Measurements from ENCODE around the gene RFX2.

Gene RFX2

GRCh38 chr19:6092329-6093286, 17.7 kb downstream of the RFX2 start:
- ATAC-seq = peak; percentile 33
- TF ChIP-seq ESRRG (CRISPR knock-in tag; IDR thresholded peaks at IDR 0.05) = no peak
- no peak for TF ChIP-seq ZNF8 (CRISPR knock-in tag; IDR thresholded peaks at IDR 0.05)
- no peak for TF ChIP-seq PPARA (CRISPR knock-in tag; IDR thresholded peaks at IDR 0.05; ENCODE audit: borderline replicate concordance)
- TF ChIP-seq TOX (CRISPR knock-in tag; IDR thresholded peaks at IDR 0.05; ENCODE audit: borderline replicate concordance) = no peak
- no peak for TF ChIP-seq ZNF565 (CRISPR knock-in tag; conservative IDR thresholded peaks at IDR 0.05; ENCODE audit: low read depth)
- no peak for TF ChIP-seq ARNTL (CRISPR knock-in tag; IDR thresholded peaks at IDR 0.05; ENCODE audit: borderline replicate concordance, low read depth)
- no peak for TF ChIP-seq RARB (CRISPR knock-in tag; IDR thresholded peaks at IDR 0.05)
- no peak for TF ChIP-seq ZC3H10 (CRISPR knock-in tag; IDR thresholded peaks at IDR 0.05)
- no peak for TF ChIP-seq ZNF70 (CRISPR knock-in tag; IDR thresholded peaks at IDR 0.05)
- TF ChIP-seq SNAI2 (CRISPR knock-in tag; IDR thresholded peaks at IDR 0.05) = no peak
- no peak for TF ChIP-seq POU6F1 (CRISPR knock-in tag; IDR thresholded peaks at IDR 0.05; ENCODE audit: borderline replicate concordance, low read depth)
- no peak for TF ChIP-seq ZFP30 (CRISPR knock-in tag; IDR thresholded peaks at IDR 0.05)
- TF ChIP-seq ISL1 (CRISPR knock-in tag; IDR thresholded peaks at IDR 0.05) = no peak
- no peak for TF ChIP-seq OSR1 (CRISPR knock-in tag; IDR thresholded peaks at IDR 0.05)
- TF ChIP-seq, protein P1, sequence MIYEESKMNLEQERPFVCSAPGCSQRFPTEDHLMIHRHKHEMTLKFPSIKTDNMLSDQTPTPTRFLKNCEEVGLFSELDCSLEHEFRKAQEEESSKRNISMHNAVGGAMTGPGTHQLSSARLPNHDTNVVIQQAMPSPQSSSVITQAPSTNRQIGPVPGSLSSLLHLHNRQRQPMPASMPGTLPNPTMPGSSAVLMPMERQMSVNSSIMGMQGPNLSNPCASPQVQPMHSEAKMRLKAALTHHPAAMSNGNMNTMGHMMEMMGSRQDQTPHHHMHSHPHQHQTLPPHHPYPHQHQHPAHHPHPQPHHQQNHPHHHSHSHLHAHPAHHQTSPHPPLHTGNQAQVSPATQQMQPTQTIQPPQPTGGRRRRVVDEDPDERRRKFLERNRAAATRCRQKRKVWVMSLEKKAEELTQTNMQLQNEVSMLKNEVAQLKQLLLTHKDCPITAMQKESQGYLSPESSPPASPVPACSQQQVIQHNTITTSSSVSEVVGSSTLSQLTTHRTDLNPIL (CRISPR knock-in tag; IDR thresholded peaks at IDR 0.05; ENCODE audit: low read depth) = no peak
- no peak for TF ChIP-seq CSDC2 (CRISPR knock-in tag; IDR thresholded peaks at IDR 0.05)
- TF ChIP-seq PATZ1 (CRISPR knock-in tag; IDR thresholded peaks at IDR 0.05; ENCODE audit: borderline replicate concordance) = no peak
- TF ChIP-seq, protein P2, sequence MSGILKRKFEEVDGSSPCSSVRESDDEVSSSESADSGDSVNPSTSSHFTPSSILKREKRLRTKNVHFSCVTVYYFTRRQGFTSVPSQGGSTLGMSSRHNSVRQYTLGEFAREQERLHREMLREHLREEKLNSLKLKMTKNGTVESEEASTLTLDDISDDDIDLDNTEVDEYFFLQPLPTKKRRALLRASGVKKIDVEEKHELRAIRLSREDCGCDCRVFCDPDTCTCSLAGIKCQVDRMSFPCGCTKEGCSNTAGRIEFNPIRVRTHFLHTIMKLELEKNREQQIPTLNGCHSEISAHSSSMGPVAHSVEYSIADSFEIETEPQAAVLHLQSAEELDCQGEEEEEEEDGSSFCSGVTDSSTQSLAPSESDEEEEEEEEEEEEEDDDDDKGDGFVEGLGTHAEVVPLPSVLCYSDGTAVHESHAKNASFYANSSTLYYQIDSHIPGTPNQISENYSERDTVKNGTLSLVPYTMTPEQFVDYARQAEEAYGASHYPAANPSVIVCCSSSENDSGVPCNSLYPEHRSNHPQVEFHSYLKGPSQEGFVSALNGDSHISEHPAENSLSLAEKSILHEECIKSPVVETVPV (CRISPR knock-in tag; IDR thresholded peaks at IDR 0.05) = no peak

DNA sequence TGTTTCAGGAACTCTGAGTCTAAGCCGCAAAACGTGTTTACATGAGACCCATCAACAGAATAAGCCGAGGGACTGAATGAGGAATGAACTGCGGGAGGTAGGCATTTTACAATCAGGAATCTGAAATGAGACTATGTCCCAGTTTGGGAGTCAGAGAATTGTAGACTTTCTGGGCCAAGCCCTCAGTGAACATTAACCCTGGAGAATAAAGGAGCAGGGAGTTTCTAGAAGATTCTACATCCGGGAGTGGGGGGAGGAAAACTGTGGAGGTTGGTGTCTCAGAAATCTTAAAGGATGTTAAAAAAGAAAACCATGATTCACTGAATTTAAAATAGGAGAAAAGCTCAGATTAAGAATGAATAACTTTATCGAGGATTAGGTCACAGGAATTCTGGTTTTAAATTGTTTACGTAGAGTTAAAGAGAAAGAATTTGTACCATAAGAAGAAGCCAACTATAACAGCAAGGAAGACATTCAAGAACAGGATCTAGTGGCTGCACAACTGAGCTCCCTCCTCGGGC, 18.5 kb downstream of the RFX2 start:
- ATAC-seq = no peak
- TF ChIP-seq PPARA (CRISPR knock-in tag; IDR thresholded peaks at IDR 0.05; ENCODE audit: borderline replicate concordance) (no peak), ZFP3 (CRISPR knock-in tag; IDR thresholded peaks at IDR 0.05) (no peak), ESRRG (CRISPR knock-in tag; IDR thresholded peaks at IDR 0.05) (no peak), ZFP30 (CRISPR knock-in tag; IDR thresholded peaks at IDR 0.05) (no peak), ARNTL (CRISPR knock-in tag; IDR thresholded peaks at IDR 0.05; ENCODE audit: borderline replicate concordance, low read depth) (no peak), POU6F1 (CRISPR knock-in tag; IDR thresholded peaks at IDR 0.05; ENCODE audit: borderline replicate concordance, low read depth) (no peak), ISL1 (CRISPR knock-in tag; IDR thresholded peaks at IDR 0.05) (no peak), ZC3H10 (CRISPR knock-in tag; IDR thresholded peaks at IDR 0.05) (no peak), TSHZ2 (CRISPR knock-in tag; IDR thresholded peaks at IDR 0.05) (no peak), SNAI2 (CRISPR knock-in tag; IDR thresholded peaks at IDR 0.05) (no peak), GLIS3 (CRISPR knock-in tag; IDR thresholded peaks at IDR 0.05) (no peak), TCF4 (CRISPR knock-in tag; IDR thresholded peaks at IDR 0.05; ENCODE audit: borderline replicate concordance) (no peak), OSR1 (CRISPR knock-in tag; IDR thresholded peaks at IDR 0.05) (no peak), ZNF565 (CRISPR knock-in tag; conservative IDR thresholded peaks at IDR 0.05; ENCODE audit: low read depth) (no peak), TOX (CRISPR knock-in tag; IDR thresholded peaks at IDR 0.05; ENCODE audit: borderline replicate concordance) (no peak), BACH2 (CRISPR knock-in tag; IDR thresholded peaks at IDR 0.05; ENCODE audit: borderline replicate concordance) (no peak)
- TF ChIP-seq, protein P1 (CRISPR knock-in tag; IDR thresholded peaks at IDR 0.05; ENCODE audit: low read depth) = no peak
